Body of pancreas (tissue), 4 donors: ENCODE data around the gene RHOC. TPM values are rescaled to one million over a fixed set of nuclear protein-coding genes. Genes with fewer than 3 reads are reported as not detected.

ENCODE experiments used
- ATAC-seq: fragments of 150-250 bp; one replicate; pipeline ENCODE4 v1.9.1; 2016
- DNase-seq, 4 donors: peaks; one replicate each; pipeline ENCODE4 v3.0.0-alpha.2; 2019
- H3K27ac ChIP-seq, 4 donors: fragments of 200-600 bp; sonication (generic); 1 replicate in 3 of 4; 2 replicates in 1 of 4; pipeline versions ENCODE4 v1.5.1 to v1.6.1; 2016 to 2019; ENCODE audit warnings: mild to moderate bottlenecking in 1 of 4, mixed read lengths in 1 of 4, moderate library complexity in 1 of 4
- H3K27me3 ChIP-seq, 2 donors: fragments of 200-600 bp; sonication (generic); one replicate each; pipeline ENCODE4 v1.6.0; 2016; ENCODE audit warnings: mild to moderate bottlenecking in 1 of 2
- H3K36me3 ChIP-seq, 2 donors: fragments of 200-600 bp; sonication (generic); replicated peaks in 1 of 2; 2 replicates each; pipeline ENCODE4 v1.5.1; 2016; ENCODE audit warnings: low read depth in 2 of 2; ENCODE audit not compliant: insufficient read depth in 1 of 2
- H3K4me1 ChIP-seq: fragments of 200-600 bp; sonication (generic); one replicate; pipeline ENCODE4 v1.6.0; 2016
- H3K4me3 ChIP-seq, 2 donors: fragments of 200-600 bp; sonication (generic); 1 replicate in 1 of 2; 2 replicates in 1 of 2; pipeline ENCODE4 v1.5.1; 2016 to 2019
- H3K9me3 ChIP-seq, 3 donors: fragments of 200-600 bp; sonication (generic); 1 replicate in 2 of 3; 2 replicates in 1 of 3; pipeline ENCODE4 v1.5.1; 2016
- POLR2A ChIP-seq, 3 donors: fragments of 450-650 bp; IDR thresholded peaks; one replicate each; pipeline ENCODE4 v1.6.1; 2016; ENCODE audit warnings: antibody characterized with exemption in 3 of 3, mild to moderate bottlenecking in 2 of 3
- WGBS, 2 donors: methylation state at CpG; one replicate each; pipeline ENCODE4 v1.1.5; 2017; 5-methylcytosine and 5-hydroxymethylcytosine counted together
- intact Hi-C: fragments of 100-400 bp; cut with DNase I; formaldehyde crosslinking; loops from one replicate; pipeline ENCODE4 v1.15.1; 2023
- total RNA-seq, 2 donors: library from RNA; depleted of rRNA; stranded (reverse); fragments of >200 nt; gene quantifications; one replicate each; pipeline ENCODE4 v1.1.0, GENCODE V29; 2016
- TF ChIP-seq, protein P1 (sequence below), 7 experiments: fragments of 450-650 bp in 4 of 7; fragments of 200-600 bp in 3 of 7; sonication (generic) in 3 of 7; IDR thresholded peaks; one replicate each; pipeline ENCODE4 v1.5.1; 2016 to 2019; ENCODE audit warnings: antibody characterized with exemption in 7 of 7

The RHOC gene
- total RNA-seq, 2 donors from 2014 or later: 75.5 to 136 TPM

- 89 to 90% methylated on average over 3 of the region's 3 CpGs for WGBS, 2 donors
- no peaks in the 10 kb centered on the region for H3K9me3 ChIP-seq
- H3K36me3 ChIP-seq: peaks cover 0 to 34% of the 10 kb centered on the region in 2 donors
- no peak overlapping the region for H3K4me3 ChIP-seq
- TF ChIP-seq, protein P1, sequence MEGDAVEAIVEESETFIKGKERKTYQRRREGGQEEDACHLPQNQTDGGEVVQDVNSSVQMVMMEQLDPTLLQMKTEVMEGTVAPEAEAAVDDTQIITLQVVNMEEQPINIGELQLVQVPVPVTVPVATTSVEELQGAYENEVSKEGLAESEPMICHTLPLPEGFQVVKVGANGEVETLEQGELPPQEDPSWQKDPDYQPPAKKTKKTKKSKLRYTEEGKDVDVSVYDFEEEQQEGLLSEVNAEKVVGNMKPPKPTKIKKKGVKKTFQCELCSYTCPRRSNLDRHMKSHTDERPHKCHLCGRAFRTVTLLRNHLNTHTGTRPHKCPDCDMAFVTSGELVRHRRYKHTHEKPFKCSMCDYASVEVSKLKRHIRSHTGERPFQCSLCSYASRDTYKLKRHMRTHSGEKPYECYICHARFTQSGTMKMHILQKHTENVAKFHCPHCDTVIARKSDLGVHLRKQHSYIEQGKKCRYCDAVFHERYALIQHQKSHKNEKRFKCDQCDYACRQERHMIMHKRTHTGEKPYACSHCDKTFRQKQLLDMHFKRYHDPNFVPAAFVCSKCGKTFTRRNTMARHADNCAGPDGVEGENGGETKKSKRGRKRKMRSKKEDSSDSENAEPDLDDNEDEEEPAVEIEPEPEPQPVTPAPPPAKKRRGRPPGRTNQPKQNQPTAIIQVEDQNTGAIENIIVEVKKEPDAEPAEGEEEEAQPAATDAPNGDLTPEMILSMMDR (IDR thresholded peaks at IDR 0.05): no peak
- no peak for TF ChIP-seq POLR2A (IDR thresholded peaks at IDR 0.05)
- DNase-seq: no peak
- intact Hi-C loops: no loop called here
- no peak for ATAC-seq
- H3K27me3 ChIP-seq: no peaks in the 10 kb centered on the region
- H3K4me1 ChIP-seq: no peaks in the 10 kb centered on the region
- H3K27ac ChIP-seq: no peak overlapping the region
Measured at GRCh38 chr1:112665857-112666256, 41.1 kb downstream of the RHOC start.

DNA sequence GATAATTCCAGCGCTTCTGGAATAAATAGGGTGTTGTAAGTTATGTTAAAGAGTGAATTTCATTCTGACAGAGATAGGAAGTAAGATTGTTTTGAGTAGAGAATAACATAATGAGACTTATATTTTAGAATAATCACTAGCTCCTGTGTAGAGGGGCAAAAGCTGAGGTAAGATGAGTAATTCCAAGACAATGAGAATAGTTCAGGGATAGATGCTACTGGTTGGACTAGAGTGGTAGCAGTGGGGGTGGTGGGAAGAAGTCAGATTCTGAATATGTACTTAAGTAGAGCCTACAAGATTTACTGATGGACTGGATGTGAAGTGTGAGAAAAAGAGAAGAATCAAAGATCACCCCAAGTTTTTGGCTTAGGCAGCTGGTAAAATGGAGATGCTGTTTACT lies 55.7 kb downstream of the RHOC start:
- intact Hi-C loops: no loop called here
- 100% methylated on average over 1 of the region's 1 CpG for WGBS, 2 donors
- no peaks in the 10 kb centered on the region for H3K9me3 ChIP-seq
- DNase-seq (no peak), ATAC-seq (no peak)
- peaks cover 0 to 14% of the 10 kb centered on the region in 2 donors for H3K36me3 ChIP-seq
- no peaks in the 10 kb centered on the region for H3K27me3 ChIP-seq
- H3K27ac ChIP-seq: no peak overlapping the region
- no peak overlapping the region for H3K4me3 ChIP-seq
- H3K4me1 ChIP-seq: peaks cover 1% of the 10 kb centered on the region
- TF ChIP-seq POLR2A (IDR thresholded peaks at IDR 0.05): no peak
- TF ChIP-seq, protein P1 (IDR thresholded peaks at IDR 0.05): no peak

Other genes starting within 250 kb of the RHOC start
- 1 to 10 TPM; 1.6 to 3.9 TPM for gene WNT2B, start 198.2 kb downstream of the RHOC start, total RNA-seq
- gene ST7L, start 88.0 kb downstream of the RHOC start, total RNA-seq: 10 to 100 TPM in 1 of 2 donors, 1 to 10 TPM in 1; 9.6 to 22.3 TPM
- 10 to 100 TPM; 56.0 to 66.9 TPM for gene CAPZA1, start 87.3 kb downstream of the RHOC start, total RNA-seq
- gene MOV10, start 32.5 kb downstream of the RHOC start, total RNA-seq: 10 to 100 TPM; 26.2 to 29.3 TPM
- gene PPM1J, start 8.2 kb upstream of the RHOC start, total RNA-seq: 1 to 10 TPM in 1 of 2 donors, under 1 TPM in 1; 0.66 to 2.3 TPM
- 1 to 10 TPM; 2.9 to 3.3 TPM for gene SLC16A1, start 249.1 kb upstream of the RHOC start, total RNA-seq